Hepatocyte (in vitro differentiated cells): Measurements from ENCODE around the gene C1GALT1C1. TPM values are rescaled to one million over a fixed set of nuclear protein-coding genes. Genes with fewer than 3 reads are reported as not detected.
"Not testable (repeated sequence)": the region's sequence is repeated elsewhere in the genome, so short reads cannot be mapped to it uniquely, and the experiment has no call there.

Experiments used
- DNase-seq: peaks from one replicate; pipeline ENCODE4 v3.0.0-alpha.2; 2016; ENCODE audit warnings: low spot score
- H2AFZ ChIP-seq: fragments of 200-600 bp; sonication (generic); 2 replicates; pipeline ENCODE4 v1.6.0; 2016; ENCODE audit warnings: antibody characterized with exemption, mild to moderate bottlenecking
- H3K27ac ChIP-seq: fragments of 200-600 bp; sonication (generic); 2 replicates; pipeline ENCODE4 v1.5.1; 2016; ENCODE audit warnings: mild to moderate bottlenecking
- H3K27me3 ChIP-seq: fragments of 200-600 bp; sonication (generic); 2 replicates; pipeline ENCODE4 v1.6.1; 2016
- H3K36me3 ChIP-seq: fragments of 200-600 bp; sonication (generic); replicated peaks from 2 replicates; pipeline ENCODE4 v1.5.1; 2016; ENCODE audit warnings: low read depth; ENCODE audit not compliant: insufficient read depth
- H3K4me1 ChIP-seq: fragments of 200-600 bp; sonication (generic); 2 replicates; pipeline ENCODE4 v1.5.1; 2016; ENCODE audit warnings: mild to moderate bottlenecking, moderate library complexity; ENCODE audit not compliant: insufficient read depth
- H3K4me2 ChIP-seq: fragments of 200-600 bp; sonication (generic); 2 replicates; pipeline ENCODE4 v1.6.0; 2016
- H3K4me3 ChIP-seq: fragments of 200-600 bp; sonication (generic); 2 replicates; pipeline ENCODE4 v1.5.1; 2016; ENCODE audit warnings: mild to moderate bottlenecking
- H3K79me2 ChIP-seq: fragments of 200-600 bp; sonication (generic); 2 replicates; pipeline ENCODE4 v1.6.0; 2017; ENCODE audit warnings: mild to moderate bottlenecking
- H3K9me2 ChIP-seq: fragments of 200-600 bp; sonication (generic); replicated peaks from 2 replicates; pipeline ENCODE4 v1.6.0; 2017; ENCODE audit warnings: mild to moderate bottlenecking; ENCODE audit not compliant: insufficient read depth
- H3K9me3 ChIP-seq: fragments of 200-600 bp; sonication (generic); 2 replicates; pipeline ENCODE4 v1.5.1; 2016; ENCODE audit warnings: low read depth, mild to moderate bottlenecking
- H4K20me1 ChIP-seq: fragments of 200-600 bp; sonication (generic); 2 replicates; pipeline ENCODE4 v1.6.0; 2016; ENCODE audit warnings: mild to moderate bottlenecking; ENCODE audit not compliant: insufficient read depth, poor library complexity, severe bottlenecking
- EZH2 ChIP-seq: fragments of 200-600 bp; sonication (generic); IDR thresholded peaks from 2 replicates; pipeline ENCODE4 v1.6.1; 2016; ENCODE audit warnings: antibody characterized with exemption, mild to moderate bottlenecking, borderline replicate concordance
- EZH2phosphoT487 ChIP-seq: fragments of 200-600 bp; sonication (generic); IDR thresholded peaks from one replicate; pipeline ENCODE4 v1.6.1; 2018; ENCODE audit warnings: antibody characterized with exemption, mild to moderate bottlenecking, low read depth, moderate library complexity; ENCODE audit not compliant: unreplicated experiment, severe bottlenecking
- WGBS: methylation state at CpG from one replicate; pipeline ENCODE4 v1.1.6; 2016; ENCODE audit warnings: low lambda C conversion rate; ENCODE audit errors: missing lambda C conversion rate; 5-methylcytosine and 5-hydroxymethylcytosine counted together
- polyA plus RNA-seq: library from polyadenylated mRNA; unstranded; fragments of >200 nt; fragmentation: Nextera tagmentation; extraction: Ambion mirVana; gene quantifications from 2 replicates; pipeline ENCODE4 v1.2.1, GENCODE V29; 2016
- total RNA-seq: library from RNA; depleted of rRNA; stranded (reverse); fragments of >200 nt; gene quantifications from 2 replicates; pipeline ENCODE4 v1.2.3, GENCODE V29; 2014
- TF ChIP-seq, protein P1 (sequence below): fragments of 200-600 bp; sonication (generic); IDR thresholded peaks from 2 replicates; pipeline ENCODE4 v1.5.1; 2016; ENCODE audit warnings: antibody characterized with exemption, mild to moderate bottlenecking; ENCODE audit not compliant: poor library complexity

The C1GALT1C1 gene
- total and polyA plus RNA-seq, 2 experiments from 2014 or later = 34.0 to 50.9 TPM

DNA sequence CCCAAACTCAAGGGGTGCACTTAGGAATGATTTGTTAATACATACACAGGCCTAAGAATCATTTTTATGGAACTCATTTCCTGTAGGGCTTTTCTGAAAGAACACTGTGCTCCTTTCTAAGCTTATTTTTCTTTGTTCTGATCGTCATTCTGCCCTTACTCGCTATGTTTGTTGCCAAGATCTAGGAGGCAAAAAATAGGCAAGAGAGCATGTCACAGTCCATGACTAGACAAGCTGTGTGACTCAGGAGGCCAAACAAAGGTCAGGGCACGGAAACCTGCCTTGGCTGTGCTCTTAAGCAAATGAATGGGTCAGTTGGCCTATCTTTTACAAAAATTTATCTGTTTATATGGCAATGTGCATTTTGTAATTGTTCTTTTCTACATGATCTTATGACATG, 42.5 kb upstream of the C1GALT1C1 start:
- Histone ChIP-seq H3K9me3 (no peaks in the 10 kb centered on the region), H3K27me3 (no peaks in the 10 kb centered on the region), H3K27ac (peak overlapping the region; percentile 17), H3K4me1 (no peaks in the 10 kb centered on the region), H4K20me1 (no peaks in the 10 kb centered on the region), H3K4me2 (no peak overlapping the region), H2AFZ (no peak overlapping the region), H3K79me2 (no peaks in the 10 kb centered on the region), H3K4me3 (no peak overlapping the region), H3K36me3 (no peaks in the 10 kb centered on the region), H3K9me2 (no peaks in the 10 kb centered on the region)
- WGBS = 41% methylated on average over 3 of the region's 3 CpGs
- TF ChIP-seq, protein P1, sequence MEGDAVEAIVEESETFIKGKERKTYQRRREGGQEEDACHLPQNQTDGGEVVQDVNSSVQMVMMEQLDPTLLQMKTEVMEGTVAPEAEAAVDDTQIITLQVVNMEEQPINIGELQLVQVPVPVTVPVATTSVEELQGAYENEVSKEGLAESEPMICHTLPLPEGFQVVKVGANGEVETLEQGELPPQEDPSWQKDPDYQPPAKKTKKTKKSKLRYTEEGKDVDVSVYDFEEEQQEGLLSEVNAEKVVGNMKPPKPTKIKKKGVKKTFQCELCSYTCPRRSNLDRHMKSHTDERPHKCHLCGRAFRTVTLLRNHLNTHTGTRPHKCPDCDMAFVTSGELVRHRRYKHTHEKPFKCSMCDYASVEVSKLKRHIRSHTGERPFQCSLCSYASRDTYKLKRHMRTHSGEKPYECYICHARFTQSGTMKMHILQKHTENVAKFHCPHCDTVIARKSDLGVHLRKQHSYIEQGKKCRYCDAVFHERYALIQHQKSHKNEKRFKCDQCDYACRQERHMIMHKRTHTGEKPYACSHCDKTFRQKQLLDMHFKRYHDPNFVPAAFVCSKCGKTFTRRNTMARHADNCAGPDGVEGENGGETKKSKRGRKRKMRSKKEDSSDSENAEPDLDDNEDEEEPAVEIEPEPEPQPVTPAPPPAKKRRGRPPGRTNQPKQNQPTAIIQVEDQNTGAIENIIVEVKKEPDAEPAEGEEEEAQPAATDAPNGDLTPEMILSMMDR = no peak
- no peak for TF ChIP-seq EZH2phosphoT487
- no peak for TF ChIP-seq EZH2
- DNase-seq = peak; percentile 8

GRCh38 chrX:120671963-120672362, 42.1 kb upstream of the C1GALT1C1 start:
- Histone ChIP-seq H3K27me3 (no peaks in the 10 kb centered on the region), H3K9me3 (no peaks in the 10 kb centered on the region), H3K4me3 (no peak overlapping the region), H4K20me1 (no peaks in the 10 kb centered on the region), H3K9me2 (no peaks in the 10 kb centered on the region), H3K79me2 (no peaks in the 10 kb centered on the region), H3K4me1 (no peaks in the 10 kb centered on the region), H2AFZ (no peak overlapping the region), H3K27ac (peak overlapping the region; percentile 17), H3K4me2 (no peak overlapping the region), H3K36me3 (no peaks in the 10 kb centered on the region)
- no peak for DNase-seq
- TF ChIP-seq, protein P1 = no peak
- TF ChIP-seq EZH2phosphoT487 = no peak
- no peak for TF ChIP-seq EZH2

- H3K4me3 ChIP-seq = no peak overlapping the region
- TF ChIP-seq, protein P1 = no peak
- TF ChIP-seq EZH2phosphoT487 (no peak), EZH2 (no peak)
- H4K20me1 ChIP-seq = no peaks in the 10 kb centered on the region
- H2AFZ ChIP-seq = no peak overlapping the region
- no peaks in the 10 kb centered on the region for H3K9me3 ChIP-seq
- no peak for DNase-seq
- H3K9me2 ChIP-seq = no peaks in the 10 kb centered on the region
- no peaks in the 10 kb centered on the region for H3K27me3 ChIP-seq
- H3K79me2 ChIP-seq = no peaks in the 10 kb centered on the region
- no peaks in the 10 kb centered on the region for H3K36me3 ChIP-seq
- H3K4me1 ChIP-seq = no peaks in the 10 kb centered on the region
- H3K27ac ChIP-seq = no peak overlapping the region
- no peak overlapping the region for H3K4me2 ChIP-seq
Observed at GRCh38 chrX:120668357-120668756, 38.5 kb upstream of the C1GALT1C1 start.

- H2AFZ ChIP-seq, H3K9me3 ChIP-seq, H3K27ac ChIP-seq, H3K4me2 ChIP-seq, H3K4me3 ChIP-seq, H3K27me3 ChIP-seq, H4K20me1 ChIP-seq, H3K9me2 ChIP-seq, H3K79me2 ChIP-seq, H3K36me3 ChIP-seq, H3K4me1 ChIP-seq, DNase-seq: not testable (repeated sequence)
- 87% methylated on average over 4 of the region's 4 CpGs for WGBS
Observed at GRCh38 chrX:120664535-120664934, 34.7 kb upstream of the C1GALT1C1 start.
